ENCODE data around the gene SLMAP.
A peak's percentile ranks its signal among the peaks of the same experiment; 100 is the strongest.
"Not testable (repeated sequence)": the region's sequence is repeated elsewhere in the genome, so short reads cannot be mapped to it uniquely, and the experiment has no call there.

Gene SLMAP

GRCh38 chr3:57794951-57795350 is 38.8 kb downstream of the SLMAP start:
- Mint-ChIP-seq H3K4me3 (no peak overlapping the region), H3K36me3 (peaks cover 5% of the 10 kb centered on the region), H3K9me3 (ENCODE audit: low read depth) (no peaks in the 10 kb centered on the region), H3K4me1 (ENCODE audit: low read depth) (peaks cover 51% of the 10 kb centered on the region), H3K27ac (no peak overlapping the region), H3K27me3 (no peaks in the 10 kb centered on the region)

- Mint-ChIP-seq H3K27ac (no peak overlapping the region), H3K9me3 (ENCODE audit: low read depth) (no peaks in the 10 kb centered on the region), H3K4me3 (no peak overlapping the region), H3K27me3 (no peaks in the 10 kb centered on the region), H3K4me1 (ENCODE audit: low read depth) (peaks cover 50% of the 10 kb centered on the region), H3K36me3 (peaks cover 3% of the 10 kb centered on the region)
Measured at GRCh38 chr3:57796261-57796660, 40.2 kb downstream of the SLMAP start.

GRCh38 chr3:57797701-57798487 is 41.8 kb downstream of the SLMAP start:
- no peaks in the 10 kb centered on the region for H3K27me3 Mint-ChIP-seq
- peaks cover 60% of the 10 kb centered on the region for H3K4me1 Mint-ChIP-seq (ENCODE audit: low read depth)
- H3K36me3 Mint-ChIP-seq: peaks cover 3% of the 10 kb centered on the region
- H3K9me3 Mint-ChIP-seq (ENCODE audit: low read depth): no peaks in the 10 kb centered on the region
- H3K27ac Mint-ChIP-seq: peak overlapping the region; percentile 17
- no peak overlapping the region for H3K4me3 Mint-ChIP-seq

DNA sequence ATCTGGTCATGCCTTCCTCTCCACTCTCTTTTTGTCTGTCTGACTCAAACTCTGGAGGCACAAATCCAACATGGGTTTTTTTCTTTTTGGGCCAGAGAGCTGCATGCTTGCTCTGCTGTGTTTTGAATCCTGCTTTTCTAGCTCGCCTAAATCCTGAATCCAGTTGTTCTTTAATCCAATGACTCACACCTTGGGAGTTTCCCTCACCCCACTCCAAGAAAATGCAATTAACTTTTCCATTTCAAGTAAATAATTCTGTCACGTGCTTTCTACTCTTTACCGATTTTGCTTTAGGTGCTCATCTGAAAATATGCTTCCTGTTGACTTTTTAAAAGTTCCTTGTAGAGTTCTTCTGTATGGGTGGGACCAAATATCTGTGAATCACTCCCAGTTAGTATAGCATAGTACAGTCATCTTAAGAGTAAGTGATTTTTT is 47.6 kb downstream of the SLMAP start:
- Mint-ChIP-seq H3K36me3 (no peaks in the 10 kb centered on the region), H3K4me3 (peak overlapping the region; percentile 69), H3K9me3 (ENCODE audit: low read depth) (no peaks in the 10 kb centered on the region), H3K27ac (peak overlapping the region; percentile 89), H3K4me1 (ENCODE audit: low read depth) (peaks cover 74% of the 10 kb centered on the region), H3K27me3 (no peaks in the 10 kb centered on the region)

DNA sequence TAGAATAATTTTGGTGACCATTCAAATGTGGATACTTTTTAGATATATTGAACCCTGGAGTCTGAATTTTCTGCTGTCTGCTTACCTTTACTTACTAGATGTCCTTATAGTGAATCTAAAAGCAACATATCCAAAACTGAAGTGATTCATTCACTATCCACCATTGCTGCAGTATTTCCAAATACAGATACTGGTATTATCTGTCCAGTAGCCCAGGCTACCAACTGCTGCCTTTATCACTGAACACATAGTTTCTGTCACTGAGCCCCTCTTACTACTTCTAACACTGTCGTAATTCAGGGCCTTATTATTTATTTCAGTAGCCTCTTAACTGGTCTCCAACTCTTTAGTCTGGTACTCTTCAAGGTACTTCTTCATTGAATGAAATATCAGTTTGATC is 49.2 kb downstream of the SLMAP start:
- no peaks in the 10 kb centered on the region for H3K36me3 Mint-ChIP-seq
- peaks cover 76% of the 10 kb centered on the region for H3K4me1 Mint-ChIP-seq (ENCODE audit: low read depth)
- H3K27me3 Mint-ChIP-seq: no peaks in the 10 kb centered on the region
- H3K4me3 Mint-ChIP-seq: peak overlapping the region; percentile 28
- no peaks in the 10 kb centered on the region for H3K9me3 Mint-ChIP-seq (ENCODE audit: low read depth)
- H3K27ac Mint-ChIP-seq: peak overlapping the region; percentile 82

DNA sequence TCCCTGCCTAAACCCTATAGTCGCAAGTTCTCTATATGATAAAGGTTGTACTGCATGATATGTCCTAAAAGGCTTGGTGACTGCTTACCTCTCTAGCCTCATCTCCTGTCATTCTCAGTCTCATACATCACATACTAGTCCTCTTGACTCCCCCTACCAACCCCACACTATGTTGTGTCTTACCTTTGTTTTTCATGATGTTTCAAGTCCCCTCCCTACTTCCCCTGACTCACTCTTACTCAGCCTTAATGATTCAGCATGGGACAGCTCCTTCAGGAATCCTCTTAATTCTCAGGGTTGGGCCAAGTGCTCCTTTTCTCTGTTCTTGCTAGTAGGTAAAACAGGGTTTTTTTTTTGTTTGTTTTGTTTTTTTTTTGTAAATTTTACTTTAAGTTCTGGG is 49.6 kb downstream of the SLMAP start:
- Mint-ChIP-seq H3K9me3 (ENCODE audit: low read depth) (no peaks in the 10 kb centered on the region), H3K27me3 (no peaks in the 10 kb centered on the region), H3K36me3 (no peaks in the 10 kb centered on the region), H3K27ac (peak overlapping the region; percentile 81), H3K4me3 (peak overlapping the region; percentile 28), H3K4me1 (ENCODE audit: low read depth) (peaks cover 79% of the 10 kb centered on the region)

- H3K27ac Mint-ChIP-seq: peak overlapping the region; percentile 81
- H3K4me1 Mint-ChIP-seq (ENCODE audit: low read depth): peaks cover 76% of the 10 kb centered on the region
- H3K4me3 Mint-ChIP-seq: peak overlapping the region; percentile 28
- H3K36me3 Mint-ChIP-seq; H3K27me3 Mint-ChIP-seq; H3K9me3 Mint-ChIP-seq (ENCODE audit: low read depth): not testable (repeated sequence)
Measured at GRCh38 chr3:57806195-57806594, 50.1 kb downstream of the SLMAP start.

DNA sequence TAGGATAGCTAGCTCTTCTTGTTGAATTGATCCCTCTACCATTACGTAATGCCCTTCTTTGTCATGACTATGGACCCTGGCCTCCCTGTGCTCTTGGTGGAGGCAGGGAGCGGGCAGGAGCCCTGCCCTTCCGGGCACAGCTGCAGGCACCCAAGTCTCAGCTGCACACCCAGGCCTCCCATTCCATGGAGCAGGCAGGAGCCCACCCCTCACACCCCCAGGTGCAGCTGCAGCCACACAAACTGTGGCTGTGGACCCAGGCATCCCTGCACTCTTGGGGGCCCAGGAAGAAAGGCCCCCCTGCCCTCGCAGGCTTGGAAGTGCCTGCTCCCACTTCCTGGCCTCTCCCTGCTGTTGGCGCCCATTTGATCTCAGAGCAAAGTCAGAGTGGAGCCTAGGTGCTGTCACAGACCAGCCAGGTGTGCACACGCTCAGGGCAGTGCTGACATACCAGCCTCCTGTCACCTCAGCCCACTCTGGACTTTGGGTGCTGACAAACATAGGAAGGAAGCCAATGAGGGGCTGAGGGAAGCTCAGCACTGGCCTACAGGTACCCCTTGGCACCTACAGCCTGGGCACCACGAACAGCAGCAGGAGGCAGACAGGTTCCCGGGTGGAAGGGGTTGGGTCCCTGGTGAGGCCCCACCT is 53.0 kb downstream of the SLMAP start:
- Mint-ChIP-seq H3K27ac (no peak overlapping the region), H3K4me3 (no peak overlapping the region), H3K27me3 (no peaks in the 10 kb centered on the region), H3K36me3 (peaks cover 7% of the 10 kb centered on the region), H3K4me1 (ENCODE audit: low read depth) (peaks cover 54% of the 10 kb centered on the region), H3K9me3 (ENCODE audit: low read depth) (peaks cover 5% of the 10 kb centered on the region)

DNA sequence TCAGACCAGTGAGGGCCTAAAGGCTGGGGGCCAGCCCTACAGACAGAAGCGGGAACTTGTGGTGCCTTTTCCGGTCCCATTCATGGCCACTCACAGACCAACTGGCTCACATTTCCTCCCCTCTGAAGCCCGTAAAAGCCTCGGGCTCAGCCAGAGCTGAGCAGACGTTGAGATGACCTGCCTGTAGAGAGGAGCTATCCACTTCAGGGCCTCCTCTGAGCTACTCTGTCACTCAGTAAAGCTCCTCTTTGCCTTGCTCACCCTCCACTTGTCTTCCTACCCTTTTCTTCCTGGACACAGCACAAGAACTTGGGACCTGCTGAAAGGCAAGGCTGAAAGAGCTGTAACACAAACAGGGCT is 53.5 kb downstream of the SLMAP start:
- H3K27ac Mint-ChIP-seq: no peak overlapping the region
- peaks cover 5% of the 10 kb centered on the region for H3K9me3 Mint-ChIP-seq (ENCODE audit: low read depth)
- H3K4me3 Mint-ChIP-seq: no peak overlapping the region
- peaks cover 7% of the 10 kb centered on the region for H3K36me3 Mint-ChIP-seq
- peaks cover 55% of the 10 kb centered on the region for H3K4me1 Mint-ChIP-seq (ENCODE audit: low read depth)
- H3K27me3 Mint-ChIP-seq: no peaks in the 10 kb centered on the region

GRCh38 chr3:57810048-57810447 is 53.9 kb downstream of the SLMAP start:
- Mint-ChIP-seq H3K27me3 (no peaks in the 10 kb centered on the region), H3K9me3 (ENCODE audit: low read depth) (peaks cover 5% of the 10 kb centered on the region), H3K4me1 (ENCODE audit: low read depth) (peaks cover 55% of the 10 kb centered on the region), H3K4me3 (no peak overlapping the region), H3K36me3 (peaks cover 7% of the 10 kb centered on the region), H3K27ac (no peak overlapping the region)

DNA sequence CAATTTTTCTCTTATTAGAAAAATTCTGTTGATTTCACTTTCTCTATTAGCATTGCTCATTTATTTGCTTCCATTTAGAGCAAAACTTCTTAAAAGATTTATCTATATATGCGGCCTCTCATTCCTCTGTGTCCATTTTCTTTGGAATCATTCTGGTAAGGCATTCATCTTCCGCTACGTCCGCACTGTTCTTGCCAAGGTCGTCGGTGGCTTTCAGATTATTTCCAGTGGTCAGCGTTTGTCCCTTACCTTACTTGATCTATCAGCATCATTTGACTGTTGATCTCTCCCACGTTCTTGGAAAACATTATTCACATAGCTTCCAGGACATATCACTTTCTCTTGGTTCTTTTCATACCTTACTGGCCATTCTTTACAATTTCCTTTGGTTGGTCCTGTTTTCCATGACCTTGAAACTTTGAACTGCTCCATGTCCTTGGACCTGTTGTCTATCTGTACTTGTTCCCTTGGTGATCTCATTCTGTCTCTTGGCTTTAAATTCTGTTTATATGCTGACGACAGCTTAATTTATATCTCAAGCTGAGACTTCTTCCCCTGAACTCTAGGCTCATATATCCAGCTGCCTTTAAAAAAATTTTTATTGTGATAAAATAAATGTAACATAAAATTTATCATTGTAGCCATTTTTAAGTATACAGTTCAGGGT is 54.5 kb downstream of the SLMAP start:
- peaks cover 53% of the 10 kb centered on the region for H3K4me1 Mint-ChIP-seq (ENCODE audit: low read depth)
- H3K27ac Mint-ChIP-seq: no peak overlapping the region
- peaks cover 5% of the 10 kb centered on the region for H3K9me3 Mint-ChIP-seq (ENCODE audit: low read depth)
- H3K36me3 Mint-ChIP-seq: peaks cover 7% of the 10 kb centered on the region
- H3K4me3 Mint-ChIP-seq: no peak overlapping the region
- H3K27me3 Mint-ChIP-seq: no peaks in the 10 kb centered on the region

DNA sequence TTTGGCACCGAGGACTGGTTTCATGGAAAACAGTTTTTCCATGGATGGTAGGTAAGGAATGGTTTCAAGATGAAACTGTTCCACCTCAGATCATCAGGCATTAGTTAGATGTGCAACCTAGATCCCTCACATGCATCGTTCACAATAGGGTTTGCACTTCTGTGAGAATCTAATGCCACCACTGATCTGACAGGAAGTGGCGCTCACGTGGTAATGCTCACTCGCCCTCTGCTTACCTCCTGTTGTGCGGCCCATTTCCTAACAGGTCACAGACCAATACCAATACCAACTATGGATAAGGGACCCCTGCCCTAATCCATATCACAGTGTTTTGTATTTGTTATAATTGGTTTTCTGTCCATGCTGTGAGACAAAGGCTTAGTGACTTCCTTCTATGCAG is 58.9 kb downstream of the SLMAP start:
- H3K36me3 Mint-ChIP-seq: peaks cover 7% of the 10 kb centered on the region
- peak overlapping the region; percentile 79 for H3K27ac Mint-ChIP-seq
- H3K27me3 Mint-ChIP-seq: no peaks in the 10 kb centered on the region
- H3K4me1 Mint-ChIP-seq (ENCODE audit: low read depth): peaks cover 43% of the 10 kb centered on the region
- H3K4me3 Mint-ChIP-seq: peak overlapping the region; percentile 42
- H3K9me3 Mint-ChIP-seq (ENCODE audit: low read depth): peaks cover 5% of the 10 kb centered on the region

DNA sequence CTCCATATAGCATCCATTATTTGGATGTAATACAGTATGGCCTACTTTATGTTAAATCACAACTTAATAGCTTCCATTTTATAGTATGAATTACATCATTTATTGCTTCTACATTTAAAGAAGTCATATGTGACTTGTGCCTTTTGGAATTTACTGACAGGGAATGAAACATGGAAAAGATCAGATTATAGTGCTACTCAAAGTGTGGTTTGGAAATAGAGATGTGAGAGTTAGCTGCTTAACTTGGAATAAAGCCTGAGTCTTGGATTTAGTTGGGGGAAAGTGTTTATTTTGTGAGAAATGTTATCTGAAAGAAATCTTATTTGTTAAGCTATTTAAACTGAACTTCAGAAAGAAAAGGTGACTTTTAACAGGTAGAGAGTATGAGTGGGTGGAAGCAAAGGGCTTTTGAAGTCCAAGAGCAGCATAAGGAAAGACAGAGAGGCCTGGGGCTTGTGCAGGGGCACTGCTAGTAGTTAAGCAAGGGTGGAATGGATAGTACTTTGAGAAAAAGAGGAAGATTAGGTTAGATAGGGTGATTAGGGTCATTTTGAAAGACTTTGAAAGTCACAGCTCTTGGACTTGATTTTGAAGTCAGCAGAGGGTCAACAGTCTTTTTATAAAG is 60.5 kb downstream of the SLMAP start:
- no peak overlapping the region for H3K27ac Mint-ChIP-seq
- peaks cover 5% of the 10 kb centered on the region for H3K36me3 Mint-ChIP-seq
- H3K4me1 Mint-ChIP-seq (ENCODE audit: low read depth): peaks cover 47% of the 10 kb centered on the region
- H3K27me3 Mint-ChIP-seq: no peaks in the 10 kb centered on the region
- no peak overlapping the region for H3K4me3 Mint-ChIP-seq
- peaks cover 5% of the 10 kb centered on the region for H3K9me3 Mint-ChIP-seq (ENCODE audit: low read depth)

DNA sequence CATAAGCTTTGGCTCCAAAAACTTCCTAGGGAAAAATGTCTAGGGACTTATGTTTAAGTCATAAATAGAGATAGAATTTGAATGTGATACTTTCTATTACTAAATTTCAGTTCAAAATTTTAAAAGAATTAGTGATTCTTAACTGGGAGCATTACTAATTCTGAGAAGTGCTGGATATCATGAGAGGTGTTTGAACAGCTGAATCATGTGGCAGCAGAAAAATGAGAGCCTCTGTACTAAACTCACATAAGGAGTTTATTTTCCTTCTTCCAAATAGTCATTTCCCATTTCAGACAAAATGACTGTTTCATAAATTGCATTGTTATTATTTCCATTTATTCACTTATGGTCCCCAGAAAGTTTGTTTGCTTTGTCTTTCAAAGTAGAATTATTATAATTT is 62.7 kb downstream of the SLMAP start:
- H3K27ac Mint-ChIP-seq: no peak overlapping the region
- H3K4me3 Mint-ChIP-seq: no peak overlapping the region
- H3K36me3 Mint-ChIP-seq: no peaks in the 10 kb centered on the region
- no peaks in the 10 kb centered on the region for H3K9me3 Mint-ChIP-seq (ENCODE audit: low read depth)
- peaks cover 47% of the 10 kb centered on the region for H3K4me1 Mint-ChIP-seq (ENCODE audit: low read depth)
- no peaks in the 10 kb centered on the region for H3K27me3 Mint-ChIP-seq

GRCh38 chr3:57820479-57820878 is 64.4 kb downstream of the SLMAP start:
- no peaks in the 10 kb centered on the region for H3K36me3 Mint-ChIP-seq
- H3K4me3 Mint-ChIP-seq: no peak overlapping the region
- H3K9me3 Mint-ChIP-seq (ENCODE audit: low read depth): no peaks in the 10 kb centered on the region
- H3K27me3 Mint-ChIP-seq: no peaks in the 10 kb centered on the region
- H3K27ac Mint-ChIP-seq: no peak overlapping the region
- peaks cover 48% of the 10 kb centered on the region for H3K4me1 Mint-ChIP-seq (ENCODE audit: low read depth)
